B cell (primary cell): ENCODE data around the gene MT1M. TPM values are rescaled to one million over a fixed set of nuclear protein-coding genes. Genes with fewer than 3 reads are reported as not detected.

Source experiments
- ATAC-seq: fragments of 200-7000 bp; cut with Tn5 transposase; one replicate; pipeline ENCODE4 v1.10.0; 2021; ENCODE audit warnings: low read depth, mild to moderate bottlenecking, moderate number of reproducible peaks, moderate library complexity
- CTCF ChIA-PET: fragments of 350-600 bp; sonication (Branson Sonifier 250); formaldehyde crosslinking; loops from one replicate; lab custom pipeline; 2021; ENCODE audit warnings: antibody characterized with exemption, inconsistent platforms; lab: Charles Lee
- POLR2A ChIA-PET: fragments of 350-600 bp; sonication (Branson Sonifier 250); formaldehyde crosslinking; loops from one replicate; lab custom pipeline; 2021; ENCODE audit warnings: antibody characterized with exemption; lab: Charles Lee
- DNase-seq: peaks from one replicate; pipeline ENCODE4 v3.0.0; 2013
- H2AFZ ChIP-seq: 2 replicates; pipeline ENCODE4 v1.6.1; 2012; ENCODE audit warnings: mild to moderate bottlenecking, low read depth, low read length; ENCODE audit not compliant: insufficient read depth, poor library complexity, severe bottlenecking
- H3K27ac ChIP-seq, 2 donors: 1 replicate in 1 of 2; 2 replicates in 1 of 2; pipeline ENCODE4 v1.5.1; 2012 to 2013; ENCODE audit warnings: low read length in 2 of 2, mild to moderate bottlenecking in 2 of 2, moderate library complexity in 1 of 2
- H3K27me3 ChIP-seq, 4 experiments: fragments of 200-600 bp in 1 of 4; sonication (generic) in 1 of 4; replicated peaks in 1 of 4; 1 replicate in 2 of 4; 2 replicates in 2 of 4; pipeline versions ENCODE4 v1.6.1 to v1.7.0; 2013 to 2016; ENCODE audit warnings: low read length in 3 of 4, mild to moderate bottlenecking in 2 of 4, mixed read lengths in 1 of 4, moderate library complexity in 1 of 4; ENCODE audit not compliant: insufficient read depth in 4 of 4, control insufficient read depth in 3 of 4; ENCODE audit errors: control extremely low read depth in 1 of 4
- H3K36me3 ChIP-seq, 2 experiments: replicated peaks in 1 of 2; 1 replicate in 1 of 2; 2 replicates in 1 of 2; pipeline versions ENCODE4 v1.6.1 to v1.7.1; 2013; ENCODE audit warnings: low read length in 1 of 2; ENCODE audit not compliant: insufficient read depth in 2 of 2, control insufficient read depth in 1 of 2; ENCODE audit errors: control extremely low read depth in 1 of 2, extremely low read depth in 1 of 2
- H3K4me1 ChIP-seq, 2 donors: fragments of 200-600 bp in 1 of 2; sonication (generic) in 1 of 2; 1 replicate in 1 of 2; 2 replicates in 1 of 2; pipeline versions ENCODE4 v1.5.1 to v1.6.1; 2013 to 2017; ENCODE audit warnings: low read length in 2 of 2; ENCODE audit not compliant: control insufficient read depth in 2 of 2, insufficient read depth in 2 of 2
- H3K4me2 ChIP-seq: replicated peaks from 2 replicates; pipeline ENCODE3; 2012; ENCODE audit warnings: mild to moderate bottlenecking, low read depth, low read length; ENCODE audit not compliant: poor library complexity, severe bottlenecking
- H3K4me3 ChIP-seq, 5 experiments: fragments of 200-600 bp in 1 of 5; sonication (generic) in 1 of 5; 1 replicate in 3 of 5; 2 replicates in 2 of 5; pipeline versions ENCODE4 v1.5.1 to v1.7.0; 2011 to 2016; ENCODE audit warnings: low read length in 4 of 5, mild to moderate bottlenecking in 4 of 5, low read depth in 2 of 5, control low read depth in 1 of 5, moderate library complexity in 1 of 5; ENCODE audit not compliant: insufficient read depth in 1 of 5; ENCODE audit errors: control extremely low read depth in 1 of 5, extremely low read depth in 1 of 5
- H3K79me2 ChIP-seq: fragments of 200-600 bp; sonication (generic); one replicate; pipeline ENCODE4 v1.6.0; 2016; ENCODE audit warnings: low read length; ENCODE audit not compliant: control insufficient read depth, insufficient read depth
- H3K9ac ChIP-seq: fragments of 200-600 bp; sonication (generic); 2 replicates; pipeline ENCODE4 v1.6.1; 2017; ENCODE audit warnings: mild to moderate bottlenecking, low read length, moderate library complexity
- H3K9me3 ChIP-seq, 3 donors: one replicate each; pipeline versions ENCODE4 v1.6.1 to v1.7.1; 2013; ENCODE audit warnings: low read length in 2 of 3; ENCODE audit not compliant: control insufficient read depth in 2 of 3, insufficient read depth in 1 of 3; ENCODE audit errors: control extremely low read depth in 1 of 3
- H4K20me1 ChIP-seq: 2 replicates; pipeline ENCODE4 v1.6.0; 2012; ENCODE audit warnings: mild to moderate bottlenecking, low read length; ENCODE audit not compliant: insufficient read depth, control insufficient read depth, poor library complexity, severe bottlenecking
- H3K27ac Mint-ChIP-seq: one replicate; pipeline ENCODE4 v1.8.0; 2021; ENCODE audit warnings: mixed read lengths
- H3K27me3 Mint-ChIP-seq: one replicate; pipeline ENCODE4 v1.8.0; 2021; ENCODE audit warnings: mixed read lengths
- H3K4me1 Mint-ChIP-seq: one replicate; pipeline ENCODE4 v1.8.0; 2021; ENCODE audit warnings: mixed read lengths
- H3K4me3 Mint-ChIP-seq: one replicate; pipeline ENCODE4 v1.8.0; 2021; ENCODE audit warnings: mixed read lengths
- H3K9me3 Mint-ChIP-seq: one replicate; pipeline ENCODE4 v1.8.0; 2022; ENCODE audit warnings: mixed read lengths; ENCODE audit not compliant: insufficient read depth
- CTCF ChIP-seq: fragments of 200-600 bp; IDR thresholded peaks from one replicate; pipeline ENCODE4 v1.8.0; 2022; ENCODE audit warnings: antibody characterized with exemption, mild to moderate bottlenecking
- EZH2 ChIP-seq: IDR thresholded peaks from 2 replicates; pipeline ENCODE4 v1.6.1; 2012; ENCODE audit warnings: borderline replicate concordance, low read depth, mild to moderate bottlenecking, moderate library complexity, low read length; ENCODE audit not compliant: insufficient read depth, poor library complexity, severe bottlenecking
- WGBS: methylation state at CpG from one replicate; pipeline ENCODE4 v1.1.5; 2013; ENCODE audit warnings: missing lambda C conversion rate; ENCODE audit not compliant: insufficient coverage; 5-methylcytosine and 5-hydroxymethylcytosine counted together
- intact Hi-C: fragments of 100-400 bp; cut with micrococcal nuclease; formaldehyde crosslinking; loops from one replicate; pipeline ENCODE4 v1.10.0; 2022
- polyA plus RNA-seq: library from polyadenylated mRNA; depleted of rRNA; stranded (reverse); fragments of >200 nt; gene quantifications from 2 replicates; pipeline ENCODE4 v1.2.3, GENCODE V29; 2012
- total RNA-seq, 2 donors: library from RNA; stranded (reverse); fragments of 120-200 nt in 1 of 2; gene quantifications; 1 replicate in 1 of 2; 2 replicates in 1 of 2; pipeline versions ENCODE4 v1.2.3 to v1.2.4, GENCODE V29; 2013 to 2022

MT1M gene
- total and polyA plus RNA-seq, 2 donors (not counting 1 experiment from before 2014, with no cell fraction given), result not detected

GRCh38 chr16:56604966-56605365, 27.5 kb upstream of the MT1M start:
- Mint-ChIP-seq H3K4me3 (no peak overlapping the region), H3K27me3 (peaks cover 19% of the 10 kb centered on the region), H3K9me3 (no peaks in the 10 kb centered on the region), H3K4me1 (peaks cover 24% of the 10 kb centered on the region), H3K27ac (no peak overlapping the region)
- intact Hi-C loops, result loop anchor here (10.0 kb wide), 1 partner anchor 310 kb away; no protein-coding TSS in a partner anchor
- DNase-seq (no peak), ATAC-seq (no peak)
- ChIA-PET CTCF (interaction anchor here (0.6 to 2.0 kb wide), 5 partner anchors 26 to 1493 kb away, joined by 3 to 17 read pairs (median 4); no protein-coding TSS in a partner anchor), POLR2A (no interaction called here)
- Histone ChIP-seq H3K27ac (no peak overlapping the region), H4K20me1 (no peaks in the 10 kb centered on the region), H3K4me1 (peaks cover 12 to 28% of the 10 kb centered on the region in 2 donors), H3K79me2 (no peaks in the 10 kb centered on the region), H3K4me3 (no peak overlapping the region), H3K36me3 (no peaks in the 10 kb centered on the region), H3K9me3 (no peaks in the 10 kb centered on the region), H3K9ac (no peak overlapping the region), H3K27me3 (peaks cover 0 to 11% (median 3%) of the 10 kb centered on the region in 4 experiments), H3K4me2 (no peak overlapping the region), H2AFZ (no peak overlapping the region)
- TF ChIP-seq CTCF (no peak), EZH2 (no peak)
- whole genome bisulfite sequencing, result 100% methylated on average over 4 of the region's 4 CpGs

- no peak overlapping the region for H3K9ac ChIP-seq
- no peak overlapping the region for H3K4me3 ChIP-seq
- H2AFZ ChIP-seq, result no peak overlapping the region
- peaks cover 17 to 34% of the 10 kb centered on the region in 2 donors for H3K4me1 ChIP-seq
- H3K9me3 ChIP-seq, result no peaks in the 10 kb centered on the region
- H3K27me3 ChIP-seq, result peaks cover 0 to 11% (median 3%) of the 10 kb centered on the region in 4 experiments
- no peak overlapping the region for H3K4me2 ChIP-seq
- no peaks in the 10 kb centered on the region for H3K79me2 ChIP-seq
- no peaks in the 10 kb centered on the region for H3K36me3 ChIP-seq
- ChIA-PET POLR2A (no interaction called here), CTCF (interaction anchor here (0.6 to 2.0 kb wide), 5 partner anchors 25 to 1492 kb away, joined by 3 to 17 read pairs (median 4); no protein-coding TSS in a partner anchor)
- Mint-ChIP-seq H3K4me3 (no peak overlapping the region), H3K4me1 (peaks cover 28% of the 10 kb centered on the region), H3K9me3 (no peaks in the 10 kb centered on the region), H3K27ac (no peak overlapping the region), H3K27me3 (peaks cover 14% of the 10 kb centered on the region)
- H3K27ac ChIP-seq, result no peak overlapping the region
- H4K20me1 ChIP-seq, result no peaks in the 10 kb centered on the region
- TF ChIP-seq EZH2 (no peak), CTCF (no peak)
- intact Hi-C loops, result loop anchor here (10.0 kb wide), 1 partner anchor 309 kb away; no protein-coding TSS in a partner anchor
- ATAC-seq (no peak), DNase-seq (no peak)
- WGBS, result no CpG with 5 or more reads among the region's 1 CpG
Measured at GRCh38 chr16:56605475-56605874, 27.0 kb upstream of the MT1M start.
